ENCODE results near the gene MTHFSD.

- TF ChIP-seq CTCF (IDR thresholded peaks at IDR 0.05) (no peak), POLR2A (IDR thresholded peaks at IDR 0.05) (no peak)
These were observed 8.9 kb downstream of the MTHFSD start for GRCh38 chr16:86545954-86546637.

Data from right lobe of liver (tissue), 4 donors.